Loucy (cell line): ENCODE data around the gene PFAS.

Experiments
- H2AFZ ChIP-seq: fragments of 200-600 bp; sonication (generic); 2 replicates; pipeline ENCODE4 v1.6.0; 2016; ENCODE audit warnings: antibody characterized with exemption, mild to moderate bottlenecking, low read length, moderate library complexity
- H3F3A ChIP-seq: fragments of 200-600 bp; 2 replicates; pipeline ENCODE4 v1.6.0; 2016; ENCODE audit warnings: antibody characterized with exemption, low read depth, mild to moderate bottlenecking
- H3K27me3 ChIP-seq: fragments of 200-600 bp; sonication (generic); 2 replicates; pipeline ENCODE4 v1.6.1; 2014; ENCODE audit warnings: low read length, mild to moderate bottlenecking; ENCODE audit not compliant: insufficient read depth, poor library complexity, severe bottlenecking
- H3K36me3 ChIP-seq: fragments of 200-600 bp; sonication (generic); 2 replicates; pipeline ENCODE4 v1.6.1; 2016; ENCODE audit warnings: low read length; ENCODE audit not compliant: insufficient read depth
- H3K4me1 ChIP-seq: fragments of 200-600 bp; sonication (generic); 2 replicates; pipeline ENCODE4 v1.5.1; 2014; ENCODE audit warnings: low read length, mild to moderate bottlenecking; ENCODE audit not compliant: insufficient read depth, poor library complexity, severe bottlenecking
- H3K4me2 ChIP-seq: fragments of 200-600 bp; sonication (generic); 2 replicates; pipeline ENCODE4 v1.6.0; 2014; ENCODE audit warnings: antibody characterized with exemption, low read length, low read depth, mild to moderate bottlenecking; ENCODE audit not compliant: poor library complexity, severe bottlenecking
- H3K4me3 ChIP-seq: fragments of 200-600 bp; sonication (generic); 2 replicates; pipeline ENCODE4 v1.5.1; 2014; ENCODE audit warnings: low read length, mild to moderate bottlenecking, mixed read lengths; ENCODE audit not compliant: poor library complexity, severe bottlenecking
- H3K79me2 ChIP-seq: fragments of 200-600 bp; sonication (generic); 2 replicates; pipeline ENCODE4 v1.6.1; 2014; ENCODE audit warnings: low read length; ENCODE audit not compliant: insufficient read depth
- H3K9ac ChIP-seq: fragments of 200-600 bp; sonication (generic); 2 replicates; pipeline ENCODE4 v1.6.0; 2014; ENCODE audit warnings: mild to moderate bottlenecking, low read depth, low read length, moderate library complexity; ENCODE audit not compliant: poor library complexity, severe bottlenecking
- H3K9me2 ChIP-seq: fragments of 200-600 bp; sonication (generic); replicated peaks from 2 replicates; pipeline ENCODE4 v1.6.1; 2016; ENCODE audit warnings: low read depth, low read length, mixed read lengths
- H3K9me3 ChIP-seq: fragments of 200-600 bp; sonication (generic); 2 replicates; pipeline ENCODE4 v1.6.1; 2014; ENCODE audit warnings: mild to moderate bottlenecking, antibody characterized with exemption, low read length, low read depth; ENCODE audit not compliant: insufficient read depth
- H4K20me1 ChIP-seq: fragments of 200-600 bp; sonication (generic); 2 replicates; pipeline ENCODE4 v1.6.0; 2014; ENCODE audit warnings: antibody characterized with exemption, low read length, mild to moderate bottlenecking; ENCODE audit not compliant: insufficient read depth, poor library complexity, severe bottlenecking
- CTCF ChIP-seq: fragments of 200-600 bp; sonication (generic); conservative IDR thresholded peaks from 2 replicates; pipeline ENCODE4 v1.5.1; 2014; ENCODE audit warnings: mild to moderate bottlenecking, antibody characterized with exemption, low read length
- EZH2phosphoT487 ChIP-seq: fragments of 200-600 bp; IDR thresholded peaks from 2 replicates; pipeline ENCODE4 v1.6.1; 2018; ENCODE audit warnings: antibody characterized with exemption, mild to moderate bottlenecking, moderate library complexity, borderline replicate concordance

Gene PFAS

GRCh38 chr17:8237175-8237574 lies 11.9 kb upstream of the PFAS start:
- Histone ChIP-seq H3K9me2 (no peaks in the 10 kb centered on the region), H3K27me3 (no peaks in the 10 kb centered on the region), H3K36me3 (peaks cover 70% of the 10 kb centered on the region; the same call in 1 of the 2 replicates), H3K4me2 (no peak overlapping the region), H3K4me1 (no peaks in the 10 kb centered on the region), H4K20me1 (no peaks in the 10 kb centered on the region), H3K4me3 (no peak overlapping the region), H3F3A (no peaks in the 10 kb centered on the region), H3K79me2 (peaks cover 6% of the 10 kb centered on the region; the same call in 1 of the 2 replicates), H3K9me3 (no peaks in the 10 kb centered on the region), H3K9ac (no peak overlapping the region), H2AFZ (no peak overlapping the region)
- no peak for TF ChIP-seq CTCF
- no peak for TF ChIP-seq EZH2phosphoT487

- TF ChIP-seq EZH2phosphoT487 (no peak), CTCF (peak; percentile 40)
- Histone ChIP-seq H3F3A (no peaks in the 10 kb centered on the region), H3K4me3 (no peak overlapping the region), H3K9me3 (no peaks in the 10 kb centered on the region), H4K20me1 (peaks cover 2% of the 10 kb centered on the region), H3K9ac (no peak overlapping the region), H3K4me1 (no peaks in the 10 kb centered on the region), H3K27me3 (no peaks in the 10 kb centered on the region), H3K79me2 (peaks cover 11% of the 10 kb centered on the region; the same call in 1 of the 2 replicates), H3K4me2 (no peak overlapping the region), H3K9me2 (no peaks in the 10 kb centered on the region), H2AFZ (no peak overlapping the region), H3K36me3 (peaks cover 63% of the 10 kb centered on the region; the same call in 1 of the 2 replicates)
These were observed 11.2 kb upstream of the PFAS start for GRCh38 chr17:8237886-8238285.

GRCh38 chr17:8243827-8244226 lies 5.3 kb upstream of the PFAS start:
- peaks cover 7% of the 10 kb centered on the region; the same call in 1 of the 2 replicates for H3K36me3 ChIP-seq
- peaks cover 7% of the 10 kb centered on the region for H4K20me1 ChIP-seq
- TF ChIP-seq EZH2phosphoT487 (no peak), CTCF (peak; percentile 50)
- no peaks in the 10 kb centered on the region for H3K9me3 ChIP-seq
- H3K9me2 ChIP-seq, result no peaks in the 10 kb centered on the region
- no peaks in the 10 kb centered on the region for H3K27me3 ChIP-seq
- peaks cover 14% of the 10 kb centered on the region for H3K4me1 ChIP-seq
- no peak overlapping the region for H3K9ac ChIP-seq
- H3K4me3 ChIP-seq, result peak overlapping the region; percentile 17
- peaks cover 48% of the 10 kb centered on the region for H3K79me2 ChIP-seq
- H2AFZ ChIP-seq, result no peak overlapping the region
- H3F3A ChIP-seq, result peaks cover 6% of the 10 kb centered on the region; the same call in 1 of the 2 replicates
- peak overlapping the region; percentile 48 for H3K4me2 ChIP-seq
